HG03558 (cell line): ENCODE measurements around the gene ARHGEF17.

ENCODE experiments used
- ATAC-seq: cut with Tn5 transposase; IDR thresholded peaks from one replicate; pipeline ENCODE4 v1.9.1; 2021; ENCODE audit warnings: moderate number of reproducible peaks; ENCODE audit not compliant: unreplicated experiment; ENCODE audit errors: extremely low read depth

ARHGEF17 gene

GRCh38 chr11:73310661-73311393, 2.8 kb downstream of the ARHGEF17 start:
- no peak for ATAC-seq

- ATAC-seq = no peak
Observed at GRCh38 chr11:73311394-73311869, 3.4 kb downstream of the ARHGEF17 start.

- ATAC-seq = no peak
Observed at GRCh38 chr11:73312036-73312435, 4.0 kb downstream of the ARHGEF17 start.

GRCh38 chr11:73312851-73313327, 4.8 kb downstream of the ARHGEF17 start:
- no peak for ATAC-seq

- no peak for ATAC-seq
Observed at GRCh38 chr11:73313652-73314051, 5.6 kb downstream of the ARHGEF17 start.

- no peak for ATAC-seq
Observed at GRCh38 chr11:73314117-73314961, 6.3 kb downstream of the ARHGEF17 start.

- no peak for ATAC-seq
Observed at GRCh38 chr11:73315293-73316020, 7.4 kb downstream of the ARHGEF17 start.

GRCh38 chr11:73316422-73316821, 8.3 kb downstream of the ARHGEF17 start:
- ATAC-seq = no peak

GRCh38 chr11:73317373-73317772, 9.3 kb downstream of the ARHGEF17 start:
- ATAC-seq = no peak

GRCh38 chr11:73317803-73318202, 9.7 kb downstream of the ARHGEF17 start:
- ATAC-seq = no peak

GRCh38 chr11:73318501-73319011, 10.5 kb downstream of the ARHGEF17 start:
- ATAC-seq = no peak

- ATAC-seq = no peak
Observed at GRCh38 chr11:73320763-73321603, 12.9 kb downstream of the ARHGEF17 start.

GRCh38 chr11:73321604-73322381, 13.7 kb downstream of the ARHGEF17 start:
- no peak for ATAC-seq

- ATAC-seq = no peak
Observed at GRCh38 chr11:73322382-73323306, 14.6 kb downstream of the ARHGEF17 start.

GRCh38 chr11:73323464-73323863, 15.4 kb downstream of the ARHGEF17 start:
- no peak for ATAC-seq

GRCh38 chr11:73324116-73324515, 16.0 kb downstream of the ARHGEF17 start:
- ATAC-seq = no peak

GRCh38 chr11:73324665-73325035, 16.6 kb downstream of the ARHGEF17 start:
- no peak for ATAC-seq
